Tibial artery (tissue), 4 donors: ENCODE data around the gene SUSD3.

Experiments
- DNase-seq, 2 donors: peaks; one replicate each; pipeline ENCODE4 v3.0.0-alpha.2; 2019
- H3K27ac ChIP-seq, 2 donors: fragments of 200-600 bp; sonication (generic) in 1 of 2; 1 replicate in 1 of 2; 2 replicates in 1 of 2; pipeline ENCODE4 v1.5.1; 2018 to 2019; ENCODE audit warnings: mild to moderate bottlenecking in 1 of 2
- H3K27me3 ChIP-seq, 2 donors: fragments of 200-600 bp; sonication (generic) in 1 of 2; one replicate each; pipeline versions ENCODE4 v1.5.1 to v1.6.0; 2016 to 2019
- H3K36me3 ChIP-seq, 3 donors: fragments of 200-600 bp; sonication (generic) in 2 of 3; one replicate each; pipeline ENCODE4 v1.5.1; 2016 to 2019; ENCODE audit warnings: mild to moderate bottlenecking in 2 of 3
- H3K4me1 ChIP-seq, 4 donors: fragments of 200-600 bp; sonication (generic) in 2 of 4; 1 replicate in 3 of 4; 2 replicates in 1 of 4; pipeline ENCODE4 v1.5.1; 2016 to 2019
- H3K4me3 ChIP-seq, 2 donors: fragments of 200-600 bp; sonication (generic) in 1 of 2; 1 replicate in 1 of 2; 2 replicates in 1 of 2; pipeline ENCODE4 v1.5.1; 2018 to 2019; ENCODE audit warnings: mild to moderate bottlenecking in 2 of 2
- H3K9me3 ChIP-seq, 3 donors: fragments of 200-600 bp; sonication (generic) in 1 of 3; one replicate each; pipeline ENCODE4 v1.5.1; 2016 to 2019
- CTCF ChIP-seq, 2 experiments: fragments of 200-600 bp in 1 of 2; fragments of 450-650 bp in 1 of 2; IDR thresholded peaks; one replicate each; pipeline ENCODE4 v1.5.1; 2017 to 2019; ENCODE audit warnings: antibody characterized with exemption in 2 of 2, mild to moderate bottlenecking in 1 of 2, moderate library complexity in 1 of 2
- intact Hi-C: fragments of 100-400 bp; cut with DNase I; formaldehyde crosslinking; loops from one replicate; pipeline ENCODE4 v1.15.0; 2023; ENCODE audit warnings: low total_unique reads

SUSD3 gene

GRCh38 chr9:93059011-93059714, 662 bp downstream of the SUSD3 start:
- H3K4me3 ChIP-seq: peak overlapping the region; percentile 54 to 72
- H3K9me3 ChIP-seq: no peaks in the 10 kb centered on the region
- no peak for TF ChIP-seq CTCF (IDR thresholded peaks at IDR 0.05)
- H3K36me3 ChIP-seq: no peaks in the 10 kb centered on the region
- intact Hi-C loops: loop anchor here (5.0 kb wide), 1 partner anchor 38 kb away; the partner anchor contains the start of gene CARD19
- H3K27me3 ChIP-seq: no peaks in the 10 kb centered on the region
- peaks cover 8 to 50% (median 37%) of the 10 kb centered on the region in 4 donors for H3K4me1 ChIP-seq
- H3K27ac ChIP-seq: peak overlapping the region; percentile 64 to 69
- DNase-seq: no peak

GRCh38 chr9:93059715-93060578, 1.4 kb downstream of the SUSD3 start:
- no peaks in the 10 kb centered on the region for H3K9me3 ChIP-seq
- peaks cover 8 to 43% (median 32%) of the 10 kb centered on the region in 4 donors for H3K4me1 ChIP-seq
- H3K27ac ChIP-seq: peak overlapping the region in 1 of 2 donors; percentile 13
- H3K4me3 ChIP-seq: no peak overlapping the region
- no peaks in the 10 kb centered on the region for H3K36me3 ChIP-seq
- no peaks in the 10 kb centered on the region for H3K27me3 ChIP-seq
- no peak for DNase-seq
- no peak for TF ChIP-seq CTCF (IDR thresholded peaks at IDR 0.05)
- intact Hi-C loops: loop anchor here (5.0 kb wide), 1 partner anchor 37 kb away; the partner anchor contains the start of gene CARD19

- no peaks in the 10 kb centered on the region for H3K27me3 ChIP-seq
- H3K9me3 ChIP-seq: no peaks in the 10 kb centered on the region
- TF ChIP-seq CTCF (IDR thresholded peaks at IDR 0.05): no peak
- H3K4me1 ChIP-seq: peaks cover 8 to 38% (median 32%) of the 10 kb centered on the region in 4 donors
- H3K4me3 ChIP-seq: no peak overlapping the region
- no peak for DNase-seq
- intact Hi-C loops: no loop called here
- no peaks in the 10 kb centered on the region for H3K36me3 ChIP-seq
- H3K27ac ChIP-seq: no peak overlapping the region
Measured at GRCh38 chr9:93060746-93061259, 2.3 kb downstream of the SUSD3 start.

- Histone ChIP-seq H3K4me3 (no peak overlapping the region), H3K4me1 (peaks cover 8 to 39% (median 32%) of the 10 kb centered on the region in 4 donors), H3K27me3 (no peaks in the 10 kb centered on the region), H3K9me3 (no peaks in the 10 kb centered on the region), H3K36me3 (no peaks in the 10 kb centered on the region), H3K27ac (no peak overlapping the region)
- intact Hi-C loops: no loop called here
- TF ChIP-seq CTCF (IDR thresholded peaks at IDR 0.05): no peak
- DNase-seq: no peak
Measured at GRCh38 chr9:93061260-93061751, 2.8 kb downstream of the SUSD3 start.

GRCh38 chr9:93061791-93062763, 3.6 kb downstream of the SUSD3 start:
- no peak for DNase-seq
- Histone ChIP-seq H3K9me3 (no peaks in the 10 kb centered on the region), H3K36me3 (no peaks in the 10 kb centered on the region), H3K27ac (no peak overlapping the region), H3K27me3 (no peaks in the 10 kb centered on the region), H3K4me3 (no peak overlapping the region), H3K4me1 (peaks cover 8 to 39% (median 32%) of the 10 kb centered on the region in 4 donors)
- intact Hi-C loops: no loop called here
- TF ChIP-seq CTCF (IDR thresholded peaks at IDR 0.05): no peak
